NOMO-1 treated with DMSO at 0.1 percent for 48 hours (cell line): ENCODE results near the gene CLEC19A.

Source experiments
- DNase-seq: peaks from one replicate; lab custom pipeline; 2025; ENCODE audit not compliant: unreplicated experiment; lab: John Stamatoyannopoulos, UW

Gene CLEC19A

DNA sequence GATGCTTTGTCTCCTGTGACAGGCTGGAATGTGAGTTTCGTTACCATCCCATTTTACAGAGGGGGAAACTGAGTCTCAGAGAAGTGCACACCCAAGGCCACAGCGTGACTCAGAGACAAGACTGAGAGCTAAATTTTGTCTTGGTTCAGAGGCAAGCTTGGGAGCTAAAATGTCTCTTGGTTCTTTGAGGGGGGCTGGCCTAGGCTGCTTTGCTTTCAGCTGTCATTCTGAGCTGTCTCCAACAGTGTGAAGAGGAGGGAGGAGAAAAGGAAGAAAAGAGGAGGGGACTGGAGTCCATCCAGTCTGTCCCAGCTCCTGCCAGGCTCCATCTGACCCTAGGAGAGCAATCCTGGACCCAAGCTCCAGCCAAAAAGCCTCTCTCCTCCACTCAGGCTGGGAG is at the start of gene CLEC19A:
Gene CLEC19A (plus strand): TSS at position 301 of the 400 bp plus-strand sequence. CDS start 121 bp downstream, outside the sequence.
- DNase-seq = no peak

DNA sequence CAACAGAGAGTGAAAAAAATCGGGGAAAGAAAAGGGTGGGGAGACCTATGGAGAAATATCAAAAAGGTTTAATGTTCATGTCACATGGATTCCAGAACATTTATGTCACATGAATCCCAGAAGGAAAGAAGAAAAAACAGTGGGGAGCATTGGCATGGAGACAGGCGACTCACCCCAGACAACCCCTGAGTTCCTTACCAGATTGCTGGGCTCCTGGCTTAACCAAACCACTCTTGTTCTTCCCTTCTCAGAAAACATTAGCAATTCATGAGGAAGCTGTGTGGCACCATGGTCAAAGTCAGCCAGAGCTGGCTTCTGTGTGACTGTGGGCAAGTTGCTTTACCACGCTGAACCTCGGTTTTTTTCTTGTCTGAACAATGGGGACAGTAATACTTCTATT is 49.6 kb upstream of the CLEC19A start:
- DNase-seq = no peak

- no peak for DNase-seq
Observed at GRCh38 chr16:19236561-19237209, 48.8 kb upstream of the CLEC19A start.

DNA sequence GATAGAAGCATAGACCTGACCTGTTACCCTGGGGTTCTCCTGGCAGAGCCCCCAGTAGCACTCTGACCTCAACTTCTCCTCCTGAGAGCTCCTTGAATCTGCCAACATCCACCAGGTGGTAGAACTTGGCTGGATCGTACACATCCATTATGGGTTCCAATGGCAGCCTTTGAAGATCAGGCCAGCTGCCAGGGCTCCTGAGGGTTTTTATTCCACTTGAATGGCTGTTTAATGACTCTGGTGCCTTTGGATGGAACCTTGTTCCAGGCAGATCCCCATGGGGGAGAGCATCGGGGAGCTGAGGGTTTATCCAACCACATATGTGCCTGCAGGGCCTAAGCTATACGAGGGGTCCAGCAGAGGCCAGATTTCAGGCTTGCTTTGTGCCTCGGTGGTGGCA is 47.1 kb upstream of the CLEC19A start:
- no peak for DNase-seq

- no peak for DNase-seq
Observed at GRCh38 chr16:19239511-19240155, 45.9 kb upstream of the CLEC19A start.

GRCh38 chr16:19240494-19240893 is 45.0 kb upstream of the CLEC19A start:
- DNase-seq = no peak

DNA sequence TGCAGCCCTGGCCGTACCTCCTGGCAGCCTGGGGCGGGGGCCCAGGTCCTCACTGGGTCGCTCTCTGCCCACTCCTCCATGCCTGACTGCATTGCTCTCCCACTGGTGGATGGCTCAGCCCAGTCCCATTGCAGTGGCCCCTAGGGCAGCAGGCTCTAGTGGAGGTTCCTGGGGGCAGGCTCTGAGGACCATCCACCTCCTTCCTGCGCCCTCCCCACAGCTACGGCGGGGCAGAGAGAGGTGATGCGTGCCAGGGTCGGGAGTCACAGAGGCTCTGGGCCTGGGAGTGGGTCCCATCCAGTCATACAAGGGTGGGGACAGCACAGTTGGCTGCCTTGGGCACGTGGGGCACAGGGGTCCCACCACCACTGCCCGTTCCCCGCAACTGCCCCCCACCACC is 44.0 kb upstream of the CLEC19A start:
- no peak for DNase-seq

GRCh38 chr16:19242186-19242585 is 43.3 kb upstream of the CLEC19A start:
- no peak for DNase-seq

DNA sequence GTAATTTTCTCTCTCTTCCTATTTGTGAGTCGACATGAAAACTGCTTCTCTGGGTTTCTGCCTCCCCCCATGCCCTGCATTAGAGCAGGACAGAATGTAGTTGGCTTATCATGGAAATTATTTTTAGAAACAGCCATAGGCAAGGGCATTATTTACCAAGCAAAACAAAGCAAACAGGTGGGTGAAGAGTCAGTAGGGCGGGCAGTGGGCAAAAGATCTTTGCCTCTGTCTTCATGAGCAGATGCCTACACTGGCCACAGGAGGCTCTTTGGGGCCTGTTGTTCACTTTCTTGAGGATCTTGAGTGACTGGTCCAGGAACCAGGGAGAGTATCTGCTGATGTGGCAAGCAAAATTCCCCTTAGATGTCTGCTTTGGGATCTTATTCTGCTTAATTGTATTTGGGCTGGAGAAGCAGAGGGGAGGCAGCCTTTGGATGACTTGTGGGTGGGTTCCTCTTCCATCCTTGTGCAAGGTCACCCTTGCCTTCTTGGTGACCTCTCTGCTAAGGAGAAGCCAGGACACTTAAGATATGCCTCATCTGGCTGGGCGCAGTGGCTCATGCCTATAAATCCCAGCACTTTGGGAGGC is 42.5 kb upstream of the CLEC19A start:
- no peak for DNase-seq

DNA sequence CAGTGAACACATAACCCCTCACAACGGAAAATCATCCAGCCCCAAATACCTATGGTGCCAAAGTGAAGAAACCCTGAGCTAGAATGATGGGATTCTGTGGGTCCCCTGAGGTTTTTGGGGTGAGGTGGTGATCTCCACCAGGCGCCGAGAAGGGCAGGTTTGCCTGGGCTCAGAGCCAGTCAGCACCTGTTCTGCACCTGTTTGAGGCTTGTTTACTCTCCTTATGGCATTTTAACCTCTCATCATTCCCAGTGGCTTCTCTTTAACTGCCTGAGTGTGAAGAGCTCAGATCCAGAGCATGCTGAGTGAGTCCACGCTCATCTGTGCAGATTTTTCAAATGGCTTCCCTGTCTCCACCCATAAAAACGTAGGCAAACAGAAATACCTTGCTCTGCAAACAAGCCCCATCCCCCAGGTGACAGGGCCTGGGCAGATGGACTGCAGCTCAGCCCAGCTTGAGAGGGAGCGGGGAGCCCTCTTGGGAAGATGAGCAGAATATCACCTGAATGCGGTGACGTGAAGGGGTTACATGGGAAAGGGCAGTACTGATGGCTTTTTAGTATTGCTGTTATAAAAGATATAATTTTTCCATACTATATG is 40.1 kb upstream of the CLEC19A start:
- no peak for DNase-seq

GRCh38 chr16:19252904-19253303 is 32.6 kb upstream of the CLEC19A start:
- DNase-seq = no peak

DNA sequence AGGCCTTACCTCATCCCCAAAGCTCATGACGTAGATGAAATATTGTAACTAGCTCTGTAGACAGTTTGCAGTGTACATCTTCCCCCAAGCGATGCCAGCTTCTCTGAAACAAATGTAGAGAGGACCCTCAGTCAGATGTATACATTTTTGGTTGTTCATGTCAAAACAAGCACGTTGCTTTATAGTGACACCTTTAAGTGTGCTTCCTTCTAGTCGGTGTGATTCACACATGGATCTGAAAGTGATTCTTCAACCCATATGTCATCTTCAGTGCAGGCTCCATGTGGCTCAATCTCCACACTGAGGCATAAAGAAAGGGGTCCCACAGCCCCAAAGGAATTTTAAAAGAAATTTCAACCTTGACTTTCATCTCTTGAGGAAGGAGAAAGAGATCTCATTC is 30.9 kb upstream of the CLEC19A start:
- no peak for DNase-seq

GRCh38 chr16:19264123-19264673 is 21.3 kb upstream of the CLEC19A start:
- DNase-seq = no peak

- DNase-seq = no peak
Observed at GRCh38 chr16:19265380-19265930, 20.1 kb upstream of the CLEC19A start.

GRCh38 chr16:19266774-19267173 is 18.8 kb upstream of the CLEC19A start:
- no peak for DNase-seq

- peak; percentile 29 for DNase-seq
Observed at GRCh38 chr16:19269098-19269497, 16.4 kb upstream of the CLEC19A start.

DNA sequence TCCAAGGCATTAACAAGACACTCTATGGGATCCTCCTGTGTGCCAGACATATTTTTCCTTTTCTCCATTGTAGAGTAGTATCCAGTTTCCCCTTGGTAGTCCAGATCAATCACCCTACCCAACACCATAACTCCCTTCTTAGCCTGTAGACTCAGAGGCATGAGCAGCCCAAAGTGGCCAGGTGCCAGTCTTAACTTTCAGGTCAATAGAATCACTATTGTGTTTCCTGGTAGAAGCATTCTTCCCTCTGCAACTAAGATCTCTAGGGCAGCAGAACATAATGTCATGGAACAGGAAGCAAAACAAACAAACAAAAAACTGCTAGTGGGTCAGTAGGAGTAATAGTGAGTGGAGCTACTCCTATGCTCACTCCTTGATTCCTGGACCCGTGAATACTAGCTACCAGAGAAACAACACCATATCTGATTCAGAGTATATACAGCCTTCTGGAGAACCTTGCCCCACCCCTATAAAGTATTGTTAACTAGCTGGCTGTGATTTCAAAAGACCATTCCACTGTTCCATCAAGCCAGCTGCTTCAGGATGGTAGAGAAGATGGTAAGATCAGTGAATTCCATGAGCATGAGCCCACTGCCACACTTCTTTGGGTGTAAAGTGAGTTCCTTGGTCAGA is 11.2 kb upstream of the CLEC19A start:
- DNase-seq = no peak

DNA sequence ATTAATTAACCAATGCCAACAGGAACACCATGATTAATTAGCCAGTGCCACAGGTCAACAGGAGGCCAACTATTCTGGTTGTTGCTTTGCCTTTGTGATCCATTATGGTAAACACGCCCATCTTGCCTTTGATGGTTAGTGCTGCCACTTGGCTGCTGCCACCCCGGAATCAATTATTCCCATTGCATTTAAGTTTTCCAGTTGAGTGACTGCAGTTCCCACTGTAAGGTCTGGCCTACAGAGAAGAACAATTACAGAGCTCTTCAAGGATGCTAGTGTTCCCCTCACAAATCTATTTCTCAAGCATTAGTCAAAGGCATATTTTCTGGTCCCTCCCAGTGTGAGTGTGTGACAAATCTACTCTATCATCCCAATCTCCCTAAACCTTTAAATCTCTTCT is 7.1 kb upstream of the CLEC19A start:
- no peak for DNase-seq

DNA sequence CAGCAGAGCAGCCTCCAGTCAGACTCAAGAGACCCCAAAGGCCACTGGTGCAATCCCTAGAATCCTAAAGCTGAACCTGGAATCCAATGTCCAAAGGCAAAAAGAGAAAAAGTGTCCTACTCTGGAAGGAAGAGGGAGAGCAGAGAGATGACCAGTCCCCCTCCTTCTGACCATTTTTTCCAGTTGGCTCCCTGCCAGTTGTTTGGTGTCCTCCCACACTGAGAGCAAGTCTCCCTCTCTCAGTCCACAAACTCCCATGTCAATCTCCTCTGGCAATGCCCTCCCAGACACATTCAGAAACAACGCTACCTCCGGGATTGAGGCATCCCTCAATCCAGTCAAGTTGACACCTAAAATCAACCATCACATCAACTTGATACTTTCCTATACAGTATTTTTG is 4.3 kb upstream of the CLEC19A start:
- no peak for DNase-seq

DNA sequence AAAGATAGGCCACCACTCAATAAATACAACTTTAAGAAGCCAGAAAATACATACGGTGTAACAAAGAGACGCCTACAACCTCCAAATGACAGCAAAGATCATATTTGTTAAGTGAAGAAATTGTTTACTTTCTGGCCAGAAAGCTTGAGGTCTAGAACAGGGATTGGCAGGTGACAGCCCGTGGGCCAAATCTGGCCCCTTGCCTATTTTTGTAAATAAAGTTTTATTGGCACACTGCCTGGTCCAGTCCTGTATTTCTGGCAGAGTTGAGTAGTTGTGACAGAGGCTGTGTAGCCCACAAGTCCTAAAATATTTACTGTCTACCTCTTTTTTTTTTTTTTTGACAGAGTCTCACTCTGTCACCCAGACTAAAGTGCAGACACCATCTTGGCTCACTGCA is 3.4 kb upstream of the CLEC19A start:
- DNase-seq = no peak

- no peak for DNase-seq
Observed at GRCh38 chr16:19283637-19284036, 1.9 kb upstream of the CLEC19A start.
